GM15510 (cell line): ENCODE measurements around the gene ALDH1A2.

Experiments
- POLR2A ChIP-seq: IDR thresholded peaks from 3 replicates; pipeline ENCODE4 v1.6.1; 2011; ENCODE audit warnings: borderline replicate concordance; ENCODE audit not compliant: insufficient read length; ENCODE audit errors: extremely low read depth

The ALDH1A2 gene

DNA sequence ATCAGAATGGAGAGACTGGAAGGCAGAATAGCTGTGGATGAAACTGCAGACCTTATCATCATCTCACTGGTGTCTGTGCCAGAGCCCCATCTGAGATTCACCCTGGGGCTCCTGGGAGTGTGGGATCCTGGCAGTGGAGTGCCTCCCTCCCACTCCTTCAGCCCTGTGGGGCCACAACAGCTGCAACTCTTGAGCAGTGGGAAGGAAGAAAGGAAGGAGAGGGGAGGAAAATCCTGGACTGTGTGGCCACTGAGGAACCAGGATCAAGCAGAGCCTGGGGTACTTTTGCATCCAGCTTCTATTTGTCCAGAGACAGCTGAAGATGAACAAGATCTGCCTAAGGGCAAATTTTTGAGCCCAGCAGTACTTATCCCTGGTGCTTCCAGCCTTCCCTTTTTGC, 13.1 kb upstream of the ALDH1A2 start:
- no peak for TF ChIP-seq POLR2A

GRCh38 chr15:58077427-58077826, 11.9 kb upstream of the ALDH1A2 start:
- TF ChIP-seq POLR2A, result no peak

DNA sequence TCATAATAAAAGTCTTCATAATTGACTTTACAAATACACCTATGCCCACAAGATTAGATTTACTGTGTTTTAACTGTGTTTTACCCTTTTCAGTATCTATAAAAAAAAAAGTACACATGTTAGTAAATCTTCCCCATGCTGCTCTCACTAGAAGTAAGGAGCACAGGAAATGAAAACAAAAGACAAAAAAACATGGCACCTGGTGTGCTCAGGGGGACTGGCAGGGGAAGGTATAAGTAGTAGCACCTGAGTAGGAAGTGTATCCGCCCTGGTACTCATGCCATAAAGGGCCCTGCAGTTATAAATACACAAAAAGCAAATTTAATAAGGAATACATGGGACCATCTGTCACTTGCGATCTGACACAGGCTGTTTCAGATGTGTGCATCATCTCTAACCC, 8.9 kb upstream of the ALDH1A2 start:
- TF ChIP-seq POLR2A, result no peak

- TF ChIP-seq POLR2A, result no peak
These were observed 5.4 kb upstream of the ALDH1A2 start for GRCh38 chr15:58070801-58071418.

DNA sequence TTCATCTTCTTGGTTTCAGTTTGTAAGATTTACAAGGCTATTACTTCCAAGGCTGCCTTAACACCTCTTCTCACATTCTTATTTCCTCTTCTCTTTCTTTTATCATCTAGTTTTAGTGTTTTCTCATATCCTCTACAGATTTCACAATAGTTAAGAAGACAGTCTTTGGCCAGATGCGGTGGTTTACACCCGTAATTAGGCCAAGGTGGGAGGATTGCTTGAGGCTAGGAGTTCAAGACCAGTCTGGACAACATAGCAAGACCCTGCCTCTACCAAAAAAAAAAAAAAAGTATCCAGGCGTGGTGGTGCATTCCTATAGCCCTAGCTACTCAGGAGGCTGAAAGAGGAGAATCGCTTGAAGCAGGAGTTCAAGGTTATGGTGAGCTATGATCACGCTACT, 3.5 kb upstream of the ALDH1A2 start:
- no peak for TF ChIP-seq POLR2A

GRCh38 chr15:58066042-58066867, 744 bp upstream of the ALDH1A2 start:
- no peak for TF ChIP-seq POLR2A

- TF ChIP-seq POLR2A, result no peak
These were observed 499 bp downstream of the ALDH1A2 start for GRCh38 chr15:58064980-58065444.

DNA sequence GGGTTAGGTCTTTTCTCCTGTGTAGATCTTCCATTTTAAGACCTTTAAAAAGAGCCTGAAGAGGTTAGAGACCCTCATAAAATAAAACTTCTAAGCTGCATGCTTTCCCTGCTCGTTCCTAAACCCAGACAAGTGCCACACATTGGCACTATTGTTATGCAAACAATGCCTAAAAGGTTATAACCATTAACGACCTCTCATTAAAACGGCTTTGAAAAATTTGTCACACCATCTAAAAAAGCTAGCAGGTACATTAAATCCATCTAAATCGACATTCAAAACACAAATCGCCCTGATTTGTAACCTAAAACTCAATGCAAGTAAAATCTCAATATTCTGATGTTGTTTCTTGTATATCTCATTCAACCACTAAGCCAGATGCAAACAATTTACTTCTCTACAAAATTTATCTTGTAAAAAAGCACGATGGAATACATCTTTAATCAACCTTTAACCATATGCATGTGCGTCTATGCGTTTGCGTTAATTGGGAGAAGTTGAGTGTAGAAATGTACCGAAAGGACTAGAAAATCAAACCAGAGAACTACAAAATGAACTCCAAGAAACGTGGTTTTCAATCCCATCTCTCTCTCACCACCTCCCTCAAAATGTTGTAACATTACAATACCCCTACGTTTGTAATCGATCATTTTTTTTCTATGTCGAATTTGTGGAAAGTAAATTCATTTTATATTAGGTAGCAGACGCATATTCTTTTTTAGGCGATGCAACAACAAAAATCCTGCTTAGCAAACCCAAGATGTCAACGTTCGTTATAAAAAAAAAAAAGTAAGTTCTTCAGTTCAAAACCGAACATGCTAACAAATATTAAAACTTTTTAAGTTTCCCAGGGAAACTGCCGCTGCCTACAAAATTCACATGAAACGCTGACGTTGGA, 1.2 kb downstream of the ALDH1A2 start:
- no peak for TF ChIP-seq POLR2A

- TF ChIP-seq POLR2A, result no peak
These were observed 1.9 kb downstream of the ALDH1A2 start for GRCh38 chr15:58063614-58064013.

DNA sequence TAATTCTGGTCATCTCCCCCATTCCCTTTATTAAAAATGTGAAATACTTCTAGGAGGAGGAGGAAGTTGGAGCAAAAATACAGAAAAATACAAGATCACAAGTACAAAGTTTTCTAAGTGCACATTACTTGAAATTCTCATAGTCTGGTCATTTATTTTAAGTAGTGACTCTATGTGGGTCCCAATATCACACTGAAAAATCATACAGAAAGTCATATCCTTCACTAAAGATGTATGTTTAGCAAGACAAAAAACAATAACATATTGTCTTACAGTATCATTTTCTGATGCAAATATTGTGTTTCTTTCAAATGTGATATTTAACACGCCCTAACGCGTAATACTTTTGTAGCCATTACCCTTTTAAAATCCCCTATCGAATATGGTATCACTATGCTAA, 2.5 kb downstream of the ALDH1A2 start:
- TF ChIP-seq POLR2A, result no peak

- no peak for TF ChIP-seq POLR2A
These were observed 3.3 kb downstream of the ALDH1A2 start for GRCh38 chr15:58062175-58062574.

DNA sequence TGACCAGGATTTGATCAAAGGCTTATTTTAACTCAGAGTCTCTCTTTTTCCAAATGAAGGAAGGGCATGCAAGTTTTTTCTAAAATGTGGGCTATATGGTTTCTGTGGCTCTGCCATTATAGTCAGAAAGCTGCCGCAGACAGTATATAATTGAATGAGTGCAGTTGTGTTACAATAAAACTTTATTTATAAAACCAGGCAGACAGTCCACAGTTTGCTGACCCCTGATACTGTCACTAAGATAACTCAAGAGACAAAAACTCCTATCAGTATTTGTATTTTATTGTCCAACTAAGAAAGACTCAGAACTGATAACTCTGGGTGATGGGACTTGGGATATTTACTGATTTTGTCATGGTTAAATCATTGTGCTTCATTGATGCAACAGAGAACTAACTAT, 4.9 kb downstream of the ALDH1A2 start:
- TF ChIP-seq POLR2A, result no peak

- TF ChIP-seq POLR2A, result no peak
These were observed 6.8 kb downstream of the ALDH1A2 start for GRCh38 chr15:58058729-58059128.

DNA sequence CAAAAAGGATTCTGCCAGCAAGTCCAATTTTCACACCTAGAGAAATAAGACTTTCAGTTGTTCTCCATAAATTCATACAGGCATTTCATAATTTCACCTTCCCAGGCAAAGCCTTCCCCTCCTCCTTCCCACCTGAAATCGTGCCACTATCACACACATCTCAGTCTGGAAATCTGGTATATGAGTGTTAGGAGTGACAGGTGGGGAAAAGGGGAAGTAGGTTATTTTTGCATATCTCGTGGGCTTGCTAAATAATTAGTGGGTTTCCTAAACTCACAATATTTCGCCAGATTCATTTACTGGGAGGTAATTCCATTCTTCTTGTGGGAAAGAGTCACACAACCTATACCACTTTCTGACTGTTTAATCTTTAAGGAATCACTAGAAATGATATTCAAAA, 7.4 kb downstream of the ALDH1A2 start:
- no peak for TF ChIP-seq POLR2A

DNA sequence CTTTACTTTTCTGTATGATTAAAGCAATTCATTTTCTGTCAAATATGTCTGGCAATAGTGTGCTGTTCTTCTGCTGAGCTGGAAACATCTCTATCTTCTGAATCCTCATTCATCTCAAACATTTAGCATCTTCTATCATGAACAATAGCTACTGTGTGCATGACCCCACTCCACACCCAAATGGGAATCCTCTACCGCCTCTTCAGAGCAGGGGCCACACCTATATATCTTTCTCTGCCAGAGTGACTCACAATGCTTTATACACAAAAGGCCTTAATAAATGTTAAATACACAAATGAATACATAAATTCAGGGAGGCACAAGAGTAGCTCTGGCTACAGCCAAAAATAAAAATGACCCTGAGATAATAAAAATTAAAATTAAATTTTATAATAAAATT, 8.0 kb downstream of the ALDH1A2 start:
- TF ChIP-seq POLR2A, result no peak

GRCh38 chr15:58056015-58056414, 9.5 kb downstream of the ALDH1A2 start:
- TF ChIP-seq POLR2A, result no peak
